Fibroblast of lung (primary cell): ENCODE results near the gene MYORG. TPM values are rescaled to one million over a fixed set of nuclear protein-coding genes. Genes with fewer than 3 reads are reported as not detected.
A peak's percentile ranks its signal among the peaks of the same experiment; 100 is the strongest.

Experiments used
- DNase-seq, 2 donors: peaks; one replicate each; pipeline versions ENCODE4 v3.0.0 to v3.0.0-alpha.2; 2010; ENCODE audit warnings: low read depth in 2 of 2
- H2AFZ ChIP-seq: 2 replicates; pipeline ENCODE4 v1.5.1; 2012; ENCODE audit warnings: low read length, control low read depth, inconsistent platforms
- H3K27ac ChIP-seq: 2 replicates; pipeline ENCODE4 v1.5.1; 2011; ENCODE audit warnings: low read length, control low read depth; ENCODE audit not compliant: insufficient read depth
- H3K27me3 ChIP-seq: 2 replicates; pipeline ENCODE4 v1.5.1; 2011; ENCODE audit warnings: mild to moderate bottlenecking, low read length; ENCODE audit not compliant: control insufficient read depth, insufficient read depth
- H3K36me3 ChIP-seq: 2 replicates; pipeline ENCODE4 v1.5.1; 2011; ENCODE audit warnings: low read length; ENCODE audit not compliant: control insufficient read depth, insufficient read depth
- H3K4me1 ChIP-seq: 2 replicates; pipeline ENCODE4 v1.5.1; 2011; ENCODE audit warnings: low read length; ENCODE audit not compliant: control insufficient read depth, insufficient read depth; ENCODE audit errors: extremely low read depth
- H3K4me2 ChIP-seq: 2 replicates; pipeline ENCODE4 v1.5.1; 2011; ENCODE audit warnings: low read length, control low read depth; ENCODE audit not compliant: insufficient read depth; ENCODE audit errors: extremely low read depth
- H3K4me3 ChIP-seq, 4 experiments: fragments of 200-600 bp in 1 of 4; sonication (generic) in 1 of 4; replicated peaks in 1 of 4; 2 replicates each; pipeline ENCODE4 v1.5.1; 2011 to 2016; ENCODE audit warnings: low read length in 4 of 4, low read depth in 3 of 4, mild to moderate bottlenecking in 3 of 4, control low read depth in 2 of 4, inconsistent platforms in 1 of 4, mixed read lengths in 1 of 4; ENCODE audit not compliant: insufficient read depth in 1 of 4; ENCODE audit errors: control extremely low read depth in 1 of 4
- H3K79me2 ChIP-seq: 2 replicates; pipeline ENCODE4 v1.5.1; 2012; ENCODE audit warnings: mild to moderate bottlenecking, low read length, inconsistent platforms; ENCODE audit not compliant: control insufficient read depth, insufficient read depth
- H3K9ac ChIP-seq: 2 replicates; pipeline ENCODE4 v1.5.1; 2011; ENCODE audit warnings: mild to moderate bottlenecking, low read length, control low read depth; ENCODE audit not compliant: insufficient read depth
- H3K9me3 ChIP-seq: 2 replicates; pipeline ENCODE4 v1.5.1; 2012; ENCODE audit warnings: low read depth, low read length; ENCODE audit not compliant: control insufficient read depth, insufficient read depth
- H4K20me1 ChIP-seq: 2 replicates; pipeline ENCODE4 v1.5.1; 2011; ENCODE audit warnings: low read length; ENCODE audit not compliant: control insufficient read depth, insufficient read depth; ENCODE audit errors: extremely low read depth
- EZH2 ChIP-seq: IDR thresholded peaks from 2 replicates; pipeline ENCODE4 v1.5.1; 2012; ENCODE audit warnings: low read length, control low read depth, mild to moderate bottlenecking; ENCODE audit errors: missing control alignments
- polyA plus RNA-seq, 2 donors: library from polyadenylated mRNA; depleted of rRNA in 1 of 2; stranded (reverse) in 1 of 2; unstranded in 1 of 2; fragments of >200 nt; gene quantifications; 2 replicates each; pipeline ENCODE4 v1.2.1, GENCODE V29; 2011 to 2012; ENCODE audit warnings: missing spikeins in 1 of 2
- total RNA-seq: library from RNA; depleted of rRNA; stranded (reverse); fragments of >200 nt; gene quantifications from 2 replicates; pipeline ENCODE4 v1.2.1, GENCODE V29; 2014
- TF ChIP-seq, protein P1 (sequence below), 2 donors: IDR thresholded peaks in 1 of 2; conservative IDR thresholded peaks in 1 of 2; 1 replicate in 1 of 2; 2 replicates in 1 of 2; pipeline ENCODE4 v1.5.1; 2011 to 2012; ENCODE audit warnings: low read length in 2 of 2, control low read depth in 1 of 2, inconsistent platforms in 1 of 2, low read depth in 1 of 2, mild to moderate bottlenecking in 1 of 2

MYORG gene
- total and polyA plus RNA-seq, 2 donors (not counting 1 experiment from before 2014, with no cell fraction given), result 0.34 to 0.83 TPM

DNA sequence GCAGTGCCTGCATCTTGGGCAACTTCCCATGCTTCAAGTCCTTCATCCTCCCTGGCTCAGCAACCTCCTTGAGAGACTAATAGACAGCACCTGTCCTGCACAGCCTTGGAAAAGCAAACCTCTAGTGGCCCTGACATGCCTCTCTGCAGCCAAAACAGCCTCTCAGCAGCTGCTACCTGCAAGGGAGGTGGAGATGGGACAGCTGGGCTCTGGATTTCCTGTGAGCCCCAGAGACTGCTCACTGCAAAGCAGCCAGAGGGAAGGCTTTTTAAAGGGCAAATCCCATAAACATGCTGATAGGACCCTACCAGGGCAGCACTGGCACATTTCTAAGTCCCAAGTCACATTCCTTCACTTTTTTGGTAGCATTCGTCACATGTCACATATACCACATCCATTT lies 31.5 kb upstream of the MYORG start:
- no peak overlapping the region for H3K9ac ChIP-seq
- no peak overlapping the region for H2AFZ ChIP-seq
- H4K20me1 ChIP-seq, result no peaks in the 10 kb centered on the region
- no peak for DNase-seq
- H3K4me1 ChIP-seq, result no peaks in the 10 kb centered on the region
- H3K4me2 ChIP-seq, result no peak overlapping the region
- H3K9me3 ChIP-seq, result no peaks in the 10 kb centered on the region
- H3K27me3 ChIP-seq, result no peaks in the 10 kb centered on the region
- no peaks in the 10 kb centered on the region for H3K79me2 ChIP-seq
- no peak overlapping the region for H3K4me3 ChIP-seq
- H3K27ac ChIP-seq, result no peak overlapping the region
- TF ChIP-seq, protein P1, sequence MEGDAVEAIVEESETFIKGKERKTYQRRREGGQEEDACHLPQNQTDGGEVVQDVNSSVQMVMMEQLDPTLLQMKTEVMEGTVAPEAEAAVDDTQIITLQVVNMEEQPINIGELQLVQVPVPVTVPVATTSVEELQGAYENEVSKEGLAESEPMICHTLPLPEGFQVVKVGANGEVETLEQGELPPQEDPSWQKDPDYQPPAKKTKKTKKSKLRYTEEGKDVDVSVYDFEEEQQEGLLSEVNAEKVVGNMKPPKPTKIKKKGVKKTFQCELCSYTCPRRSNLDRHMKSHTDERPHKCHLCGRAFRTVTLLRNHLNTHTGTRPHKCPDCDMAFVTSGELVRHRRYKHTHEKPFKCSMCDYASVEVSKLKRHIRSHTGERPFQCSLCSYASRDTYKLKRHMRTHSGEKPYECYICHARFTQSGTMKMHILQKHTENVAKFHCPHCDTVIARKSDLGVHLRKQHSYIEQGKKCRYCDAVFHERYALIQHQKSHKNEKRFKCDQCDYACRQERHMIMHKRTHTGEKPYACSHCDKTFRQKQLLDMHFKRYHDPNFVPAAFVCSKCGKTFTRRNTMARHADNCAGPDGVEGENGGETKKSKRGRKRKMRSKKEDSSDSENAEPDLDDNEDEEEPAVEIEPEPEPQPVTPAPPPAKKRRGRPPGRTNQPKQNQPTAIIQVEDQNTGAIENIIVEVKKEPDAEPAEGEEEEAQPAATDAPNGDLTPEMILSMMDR (conservative IDR thresholded peaks at IDR 0.05 in 1 of 2, IDR thresholded peaks at IDR 0.05 in 1 of 2; ENCODE audit: low read depth in 1 of 2, low read length in 2 of 2), result no peak
- TF ChIP-seq EZH2, result no peak
- H3K36me3 ChIP-seq, result no peaks in the 10 kb centered on the region

DNA sequence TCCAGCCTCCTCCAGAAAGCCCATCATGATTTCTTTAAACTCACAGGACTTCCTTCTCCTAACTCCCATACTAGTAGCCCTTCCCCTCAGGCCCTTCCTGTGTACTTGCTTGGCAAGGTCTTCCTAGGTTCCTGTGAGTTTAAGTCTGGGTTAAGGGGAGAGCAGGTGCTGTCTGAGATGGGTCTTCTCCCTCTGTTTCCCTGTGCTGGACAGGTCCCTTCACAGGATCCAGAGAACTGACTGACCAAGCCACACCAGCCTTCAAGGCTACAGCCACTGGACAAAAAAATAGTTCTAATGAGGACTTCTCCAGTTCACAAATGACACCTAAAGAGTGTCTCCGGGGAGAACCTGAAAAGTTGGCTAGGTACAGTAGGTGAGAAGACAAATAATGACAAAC lies 29.5 kb upstream of the MYORG start:
- Histone ChIP-seq H3K36me3 (no peaks in the 10 kb centered on the region), H3K4me2 (no peak overlapping the region), H3K4me3 (no peak overlapping the region), H2AFZ (no peak overlapping the region), H3K27me3 (no peaks in the 10 kb centered on the region), H3K79me2 (no peaks in the 10 kb centered on the region), H3K27ac (no peak overlapping the region), H4K20me1 (no peaks in the 10 kb centered on the region), H3K9ac (no peak overlapping the region), H3K9me3 (no peaks in the 10 kb centered on the region), H3K4me1 (no peaks in the 10 kb centered on the region)
- DNase-seq, result no peak
- TF ChIP-seq, protein P1 (conservative IDR thresholded peaks at IDR 0.05 in 1 of 2, IDR thresholded peaks at IDR 0.05 in 1 of 2; ENCODE audit: low read depth in 1 of 2, low read length in 2 of 2), result no peak
- no peak for TF ChIP-seq EZH2

DNA sequence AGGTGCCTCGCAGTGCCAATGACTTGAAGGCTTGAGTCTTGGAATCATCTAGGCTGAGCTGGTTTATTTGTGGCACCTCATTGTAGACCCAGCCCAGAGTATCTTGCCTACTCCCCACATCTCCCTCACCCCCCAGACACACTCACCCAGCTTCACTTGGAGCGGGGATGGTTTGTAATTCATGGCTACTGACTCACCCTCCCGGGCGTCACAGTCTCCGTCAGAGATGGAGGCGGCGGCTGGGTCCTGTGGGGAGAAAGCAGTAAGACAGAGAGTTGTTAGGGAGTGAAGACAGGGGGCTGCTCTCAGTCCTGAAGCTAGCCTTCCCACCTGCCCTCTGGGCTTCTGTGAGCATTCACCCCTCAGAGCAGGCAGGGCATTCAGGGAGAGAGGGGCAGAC lies 29.0 kb upstream of the MYORG start:
- H4K20me1 ChIP-seq, result no peaks in the 10 kb centered on the region
- H2AFZ ChIP-seq, result no peak overlapping the region
- H3K79me2 ChIP-seq, result no peaks in the 10 kb centered on the region
- H3K4me2 ChIP-seq, result no peak overlapping the region
- H3K4me3 ChIP-seq, result no peak overlapping the region
- no peaks in the 10 kb centered on the region for H3K36me3 ChIP-seq
- no peak for TF ChIP-seq EZH2
- TF ChIP-seq, protein P1 (conservative IDR thresholded peaks at IDR 0.05 in 1 of 2, IDR thresholded peaks at IDR 0.05 in 1 of 2; ENCODE audit: low read depth in 1 of 2, low read length in 2 of 2), result no peak
- H3K27ac ChIP-seq, result no peak overlapping the region
- H3K27me3 ChIP-seq, result no peaks in the 10 kb centered on the region
- no peaks in the 10 kb centered on the region for H3K9me3 ChIP-seq
- H3K4me1 ChIP-seq, result no peaks in the 10 kb centered on the region
- no peak overlapping the region for H3K9ac ChIP-seq
- DNase-seq, result peak; percentile 9 to 81
